ENCODE results near the gene CNFN. TPM values are rescaled to one million over a fixed set of nuclear protein-coding genes. Genes with fewer than 3 reads are reported as not detected.

Gene CNFN
- total RNA-seq, 1 experiment from 2014 or later = 7.1 TPM

GRCh38 chr19:42345191-42345812, 44.8 kb downstream of the CNFN start:
- DNase-seq = no peak
- no peak overlapping the region for H2BK5ac ChIP-seq (ENCODE audit: insufficient read length, low read length)
- no peak overlapping the region for H4K91ac ChIP-seq (ENCODE audit: insufficient read length, low read depth, low read length)
- H4K8ac ChIP-seq (replicated peaks; ENCODE audit: insufficient read length, low read depth, low read length) = no peak overlapping the region
- H2BK120ac ChIP-seq (ENCODE audit: low read depth, low read length, poor library complexity, severe bottlenecking) = no peak overlapping the region
- TF ChIP-seq CTCF (conservative IDR thresholded peaks at IDR 0.05) = no peak
- no CpG with 5 or more reads among the region's 6 CpGs for WGBS (ENCODE audit: extremely low coverage, insufficient read length, low lambda C conversion rate)
- Mint-ChIP-seq H3K36me3 (ENCODE audit: insufficient read depth in 1 of 3, low read depth in 3 of 3) (peaks cover 5 to 34% (median 20%) of the 10 kb centered on the region in 3 experiments; a peak in 6 of 7 replicates), H3K4me1 (no peaks in the 10 kb centered on the region), H3K9me3 (no peaks in the 10 kb centered on the region), H3K27me3 (ENCODE audit: low read depth) (no peaks in the 10 kb centered on the region), H3K4me3 (peak overlapping the region in 1 of 2 experiments; percentile 45; a peak in 1 of 5 replicates), H3K27ac (no peak overlapping the region)
- no peaks in the 10 kb centered on the region for H3K4me1 ChIP-seq (ENCODE audit: insufficient read depth, low read length)
- no peak overlapping the region for H3T11ph ChIP-seq (ENCODE audit: low read length)
- no peak overlapping the region for H2BK15ac ChIP-seq (ENCODE audit: low read depth, low read length)
- H3K23ac ChIP-seq (ENCODE audit: insufficient read length, low read depth, low read length) = no peak overlapping the region
- H3K9me3 ChIP-seq (ENCODE audit: control insufficient read depth, low read depth, low read length) = no peaks in the 10 kb centered on the region
- H3K56ac ChIP-seq (ENCODE audit: insufficient read length, low read depth, low read length) = no peak overlapping the region
- no peaks in the 10 kb centered on the region for H3K79me2 ChIP-seq (ENCODE audit: insufficient read depth, low read length)
- H3K27me3 ChIP-seq (ENCODE audit: insufficient read depth, low read length) = no peaks in the 10 kb centered on the region
- no peak overlapping the region for H4K5ac ChIP-seq (ENCODE audit: insufficient read length, low read depth, low read length)
- no peak overlapping the region for H3K4me2 ChIP-seq (ENCODE audit: insufficient read depth, insufficient read length, low read length)
- no peaks in the 10 kb centered on the region for H3K23me2 ChIP-seq (ENCODE audit: insufficient read length, low read depth, low read length, poor library complexity, severe bottlenecking)
- no peak overlapping the region for H2AFZ ChIP-seq (ENCODE audit: low read length)
- no peak overlapping the region for H2AK5ac ChIP-seq (ENCODE audit: insufficient read length, low read length)
- H3K18ac ChIP-seq (ENCODE audit: insufficient read length, low read depth, low read length) = no peak overlapping the region
- H3K14ac ChIP-seq (ENCODE audit: insufficient read depth, low read length) = no peak overlapping the region
- H2BK12ac ChIP-seq (ENCODE audit: insufficient read length, low read depth, low read length) = no peak overlapping the region
- no peaks in the 10 kb centered on the region for H3K79me1 ChIP-seq (ENCODE audit: insufficient read depth, low read depth, low read length, poor library complexity, severe bottlenecking)
- H3K4ac ChIP-seq (ENCODE audit: low read depth, low read length) = no peak overlapping the region
- no peaks in the 10 kb centered on the region for H4K20me1 ChIP-seq (ENCODE audit: control insufficient read depth, insufficient read depth, insufficient read length)
- no peak overlapping the region for H3K9ac ChIP-seq (ENCODE audit: extremely low read depth, insufficient read length, low read length)
- H2BK20ac ChIP-seq (ENCODE audit: low read depth, low read length, poor library complexity, severe bottlenecking) = no peak overlapping the region
- no peak overlapping the region for H3K27ac ChIP-seq (ENCODE audit: insufficient read length, low read depth, low read length)

Data from H9 (cell line).